CD8-positive, alpha-beta memory T cell (primary cell): ENCODE data around the gene ETS1. TPM values are rescaled to one million over a fixed set of nuclear protein-coding genes. Genes with fewer than 3 reads are reported as not detected.

Source experiments
- CTCF ChIA-PET: fragments of 350-600 bp; sonication (Branson Sonifier 250); formaldehyde crosslinking; loops from one replicate; lab custom pipeline; 2021; ENCODE audit warnings: antibody characterized with exemption; lab: Charles Lee
- POLR2A ChIA-PET: fragments of 350-600 bp; sonication (Branson Sonifier 250); formaldehyde crosslinking; loops from one replicate; lab custom pipeline; 2021; ENCODE audit warnings: antibody characterized with exemption; lab: Charles Lee
- DNase-seq, 5 donors: peaks; one replicate each; pipeline versions ENCODE4 v3.0.0 to v3.0.0-alpha.2; 2020 to 2022; ENCODE audit warnings: mixed read lengths in 1 of 5
- H3K27ac ChIP-seq: one replicate; pipeline ENCODE4 v1.7.0; 2013; ENCODE audit warnings: low read depth, mild to moderate bottlenecking, low read length, moderate library complexity
- H3K27me3 ChIP-seq: 2 replicates; pipeline ENCODE4 v1.7.0; 2013; ENCODE audit warnings: low read length, mild to moderate bottlenecking; ENCODE audit not compliant: insufficient read depth, poor library complexity, severe bottlenecking
- H3K36me3 ChIP-seq: 2 replicates; pipeline ENCODE4 v1.7.0; 2013; ENCODE audit warnings: mild to moderate bottlenecking, low read length, moderate library complexity; ENCODE audit not compliant: insufficient read depth
- H3K4me1 ChIP-seq: 2 replicates; pipeline ENCODE4 v1.7.0; 2013; ENCODE audit warnings: mild to moderate bottlenecking, low read length, moderate library complexity; ENCODE audit not compliant: insufficient read depth
- H3K4me3 ChIP-seq: 2 replicates; pipeline ENCODE4 v1.7.0; 2013; ENCODE audit warnings: mild to moderate bottlenecking, low read length
- H3K9me3 ChIP-seq: 2 replicates; pipeline ENCODE4 v1.7.0; 2013; ENCODE audit warnings: mild to moderate bottlenecking, low read length
- H3K27ac Mint-ChIP-seq, 8 donors: one replicate each; pipeline ENCODE4 v1.8.0; 2020 to 2021; ENCODE audit warnings: mixed read lengths in 8 of 8, mild to moderate bottlenecking in 6 of 8, inconsistent platforms in 3 of 8, moderate library complexity in 3 of 8
- H3K27me3 Mint-ChIP-seq, 2 donors: one replicate each; pipeline ENCODE4 v1.8.0; 2020 to 2021; ENCODE audit warnings: mixed read lengths in 2 of 2, mild to moderate bottlenecking in 1 of 2, moderate library complexity in 1 of 2
- H3K36me3 Mint-ChIP-seq, 3 donors: one replicate each; pipeline ENCODE4 v1.8.0; 2020 to 2021; ENCODE audit warnings: mixed read lengths in 3 of 3, inconsistent platforms in 1 of 3, mild to moderate bottlenecking in 1 of 3
- H3K4me1 Mint-ChIP-seq, 3 donors: one replicate each; pipeline ENCODE4 v1.8.0; 2020 to 2021; ENCODE audit warnings: mixed read lengths in 3 of 3, inconsistent platforms in 1 of 3, mild to moderate bottlenecking in 1 of 3
- H3K4me3 Mint-ChIP-seq, 7 donors: one replicate each; pipeline ENCODE4 v1.8.0; 2020 to 2021; ENCODE audit warnings: mixed read lengths in 7 of 7, mild to moderate bottlenecking in 6 of 7, moderate library complexity in 4 of 7, inconsistent platforms in 2 of 7
- H3K9me3 Mint-ChIP-seq, 5 donors: one replicate each; pipeline ENCODE4 v1.8.0; 2020 to 2022; ENCODE audit warnings: mixed read lengths in 5 of 5, mild to moderate bottlenecking in 3 of 5, moderate library complexity in 2 of 5, inconsistent platforms in 1 of 5
- polyA plus RNA-seq: library from polyadenylated mRNA; unstranded; fragments of 300-500 nt; fragmentation: Illumina TruSeq; gene quantifications from one replicate; pipeline ENCODE4 v1.2.3, GENCODE V29; 2021
- total RNA-seq, 2 experiments: library from RNA; stranded (reverse); gene quantifications; one replicate each; pipeline ENCODE4 v1.2.3, GENCODE V29; 2021

ETS1 gene
- total and polyA plus RNA-seq, 3 experiments from 2014 or later: 386 to 411 (median 405) TPM

- Histone ChIP-seq H3K27me3 (no peaks in the 10 kb centered on the region), H3K27ac (no peak overlapping the region), H3K9me3 (no peaks in the 10 kb centered on the region), H3K36me3 (no peaks in the 10 kb centered on the region), H3K4me1 (peaks cover 13% of the 10 kb centered on the region), H3K4me3 (no peak overlapping the region)
- H3K9me3 Mint-ChIP-seq: no peaks in the 10 kb centered on the region
- DNase-seq: no peak
- no peak overlapping the region for H3K4me3 Mint-ChIP-seq
- H3K27me3 Mint-ChIP-seq: no peaks in the 10 kb centered on the region
- H3K36me3 Mint-ChIP-seq: no peaks in the 10 kb centered on the region
- ChIA-PET CTCF (interaction anchor here (0.8 to 1.5 kb wide), 3 partner anchors 9 to 300 kb away, joined by 3 read pairs; no protein-coding TSS in a partner anchor), POLR2A (interaction anchor here (0.6 kb wide), 1 partner anchor 368 kb away, joined by 3 read pairs; no protein-coding TSS in a partner anchor)
- H3K27ac Mint-ChIP-seq: peak overlapping the region in 1 of 8 donors; percentile 42
- peaks cover 12 to 32% (median 16%) of the 10 kb centered on the region in 3 donors for H3K4me1 Mint-ChIP-seq
Observed at GRCh38 chr11:128582496-128583366, 4.6 kb downstream of the ETS1 start.

- no peaks in the 10 kb centered on the region for H3K27me3 ChIP-seq
- peaks cover 13% of the 10 kb centered on the region for H3K4me1 ChIP-seq
- H3K9me3 ChIP-seq: no peaks in the 10 kb centered on the region
- peaks cover 0 to 4% of the 10 kb centered on the region in 2 donors for H3K27me3 Mint-ChIP-seq
- no peak for DNase-seq
- no peak overlapping the region for H3K27ac ChIP-seq
- no peaks in the 10 kb centered on the region for H3K36me3 ChIP-seq
- H3K27ac Mint-ChIP-seq: no peak overlapping the region
- ChIA-PET CTCF (interaction anchor here (0.8 to 1.5 kb wide), 3 partner anchors 10 to 299 kb away, joined by 3 read pairs; no protein-coding TSS in a partner anchor), POLR2A (interaction anchor here (0.6 kb wide), 1 partner anchor 367 kb away, joined by 3 read pairs; no protein-coding TSS in a partner anchor)
- H3K4me3 ChIP-seq: no peak overlapping the region
- H3K4me1 Mint-ChIP-seq: peaks cover 12 to 32% (median 16%) of the 10 kb centered on the region in 3 donors
- no peaks in the 10 kb centered on the region for H3K9me3 Mint-ChIP-seq
- H3K36me3 Mint-ChIP-seq: no peaks in the 10 kb centered on the region
- no peak overlapping the region for H3K4me3 Mint-ChIP-seq
Observed at GRCh38 chr11:128581561-128582272, 5.6 kb downstream of the ETS1 start.

- peaks cover 8 to 25% (median 13%) of the 10 kb centered on the region in 3 donors for H3K4me1 Mint-ChIP-seq
- peaks cover 0 to 5% of the 10 kb centered on the region in 2 donors for H3K27me3 Mint-ChIP-seq
- ChIA-PET POLR2A (interaction anchor here (1.4 kb wide), 1 partner anchor 26 kb away, joined by 3 read pairs; no protein-coding TSS in a partner anchor), CTCF (no interaction called here)
- H3K4me3 ChIP-seq: no peak overlapping the region
- H3K36me3 ChIP-seq: no peaks in the 10 kb centered on the region
- no peaks in the 10 kb centered on the region for H3K36me3 Mint-ChIP-seq
- H3K9me3 ChIP-seq: no peaks in the 10 kb centered on the region
- H3K9me3 Mint-ChIP-seq: no peaks in the 10 kb centered on the region
- peaks cover 13% of the 10 kb centered on the region for H3K4me1 ChIP-seq
- H3K27ac Mint-ChIP-seq: no peak overlapping the region
- no peak overlapping the region for H3K4me3 Mint-ChIP-seq
- H3K27me3 ChIP-seq: no peaks in the 10 kb centered on the region
- DNase-seq: no peak
- H3K27ac ChIP-seq: no peak overlapping the region
Observed at GRCh38 chr11:128580612-128581011, 6.7 kb downstream of the ETS1 start.

GRCh38 chr11:128579798-128580504 is 7.4 kb downstream of the ETS1 start:
- POLR2A ChIA-PET: interaction anchor here (0.7 to 1.4 kb wide), 3 partner anchors 25 to 97 kb away, joined by 3 to 7 read pairs (median 3); no protein-coding TSS in a partner anchor
- Mint-ChIP-seq H3K4me3 (no peak overlapping the region), H3K9me3 (peaks cover 0 to 1% (median under 1%) of the 10 kb centered on the region in 5 donors), H3K27ac (peak overlapping the region in 1 of 8 donors; percentile 63), H3K4me1 (peaks cover 14 to 28% (median 19%) of the 10 kb centered on the region in 3 donors), H3K36me3 (no peaks in the 10 kb centered on the region), H3K27me3 (peaks cover 0 to 5% of the 10 kb centered on the region in 2 donors)
- H3K4me3 ChIP-seq: no peak overlapping the region
- H3K4me1 ChIP-seq: peaks cover 20% of the 10 kb centered on the region
- H3K27me3 ChIP-seq: no peaks in the 10 kb centered on the region
- H3K27ac ChIP-seq: no peak overlapping the region
- CTCF ChIA-PET: interaction anchor here (0.9 kb wide), 1 partner anchor 25 kb away, joined by 3 read pairs; no protein-coding TSS in a partner anchor
- no peaks in the 10 kb centered on the region for H3K36me3 ChIP-seq
- DNase-seq: no peak
- no peaks in the 10 kb centered on the region for H3K9me3 ChIP-seq

- CTCF ChIA-PET: no interaction called here
- H3K27me3 ChIP-seq: no peaks in the 10 kb centered on the region
- Mint-ChIP-seq H3K27me3 (peaks cover 0 to 5% of the 10 kb centered on the region in 2 donors), H3K27ac (no peak overlapping the region), H3K4me1 (peaks cover 15 to 34% (median 25%) of the 10 kb centered on the region in 3 donors), H3K9me3 (peaks cover 2 to 9% (median 5%) of the 10 kb centered on the region in 5 donors), H3K4me3 (no peak overlapping the region), H3K36me3 (peaks cover 0 to 8% (median 0%) of the 10 kb centered on the region in 3 donors)
- POLR2A ChIA-PET: no interaction called here
- no peak overlapping the region for H3K27ac ChIP-seq
- peaks cover 14% of the 10 kb centered on the region for H3K4me1 ChIP-seq
- H3K4me3 ChIP-seq: no peak overlapping the region
- no peaks in the 10 kb centered on the region for H3K36me3 ChIP-seq
- no peak for DNase-seq
- no peaks in the 10 kb centered on the region for H3K9me3 ChIP-seq
Observed at GRCh38 chr11:128576555-128576954, 10.8 kb downstream of the ETS1 start.

- H3K27me3 Mint-ChIP-seq: peaks cover 0 to 5% of the 10 kb centered on the region in 2 donors
- Histone ChIP-seq H3K9me3 (no peaks in the 10 kb centered on the region), H3K27ac (no peak overlapping the region), H3K4me3 (no peak overlapping the region), H3K36me3 (no peaks in the 10 kb centered on the region), H3K4me1 (peaks cover 14% of the 10 kb centered on the region), H3K27me3 (no peaks in the 10 kb centered on the region)
- ChIA-PET POLR2A (no interaction called here), CTCF (no interaction called here)
- H3K9me3 Mint-ChIP-seq: peaks cover 2 to 9% (median 5%) of the 10 kb centered on the region in 5 donors
- no peak overlapping the region for H3K27ac Mint-ChIP-seq
- no peak for DNase-seq
- peaks cover 0 to 8% (median 0%) of the 10 kb centered on the region in 3 donors for H3K36me3 Mint-ChIP-seq
- H3K4me3 Mint-ChIP-seq: no peak overlapping the region
- peaks cover 15 to 32% (median 25%) of the 10 kb centered on the region in 3 donors for H3K4me1 Mint-ChIP-seq
Observed at GRCh38 chr11:128575961-128576350, 11.4 kb downstream of the ETS1 start.

GRCh38 chr11:128575174-128575960 is 12.0 kb downstream of the ETS1 start:
- Mint-ChIP-seq H3K27ac (no peak overlapping the region), H3K36me3 (peaks cover 0 to 8% (median 0%) of the 10 kb centered on the region in 3 donors), H3K4me3 (no peak overlapping the region), H3K27me3 (peaks cover 0 to 5% of the 10 kb centered on the region in 2 donors), H3K4me1 (peaks cover 15 to 26% (median 24%) of the 10 kb centered on the region in 3 donors), H3K9me3 (peaks cover 2 to 9% (median 5%) of the 10 kb centered on the region in 5 donors)
- POLR2A ChIA-PET: no interaction called here
- CTCF ChIA-PET: no interaction called here
- Histone ChIP-seq H3K27me3 (no peaks in the 10 kb centered on the region), H3K4me1 (peaks cover 14% of the 10 kb centered on the region), H3K36me3 (no peaks in the 10 kb centered on the region), H3K9me3 (no peaks in the 10 kb centered on the region), H3K27ac (no peak overlapping the region), H3K4me3 (no peak overlapping the region)
- no peak for DNase-seq
